Measurements from ENCODE around the gene CNTNAP1. TPM values are rescaled to one million over a fixed set of nuclear protein-coding genes. Genes with fewer than 3 reads are reported as not detected.
"Not testable (repeated sequence)": the region's sequence is repeated elsewhere in the genome, so short reads cannot be mapped to it uniquely, and the experiment has no call there.

Gene CNTNAP1
- polyA plus RNA-seq, 3 donors from 2014 or later, result 0.73 TPM; not detected in 2

DNA sequence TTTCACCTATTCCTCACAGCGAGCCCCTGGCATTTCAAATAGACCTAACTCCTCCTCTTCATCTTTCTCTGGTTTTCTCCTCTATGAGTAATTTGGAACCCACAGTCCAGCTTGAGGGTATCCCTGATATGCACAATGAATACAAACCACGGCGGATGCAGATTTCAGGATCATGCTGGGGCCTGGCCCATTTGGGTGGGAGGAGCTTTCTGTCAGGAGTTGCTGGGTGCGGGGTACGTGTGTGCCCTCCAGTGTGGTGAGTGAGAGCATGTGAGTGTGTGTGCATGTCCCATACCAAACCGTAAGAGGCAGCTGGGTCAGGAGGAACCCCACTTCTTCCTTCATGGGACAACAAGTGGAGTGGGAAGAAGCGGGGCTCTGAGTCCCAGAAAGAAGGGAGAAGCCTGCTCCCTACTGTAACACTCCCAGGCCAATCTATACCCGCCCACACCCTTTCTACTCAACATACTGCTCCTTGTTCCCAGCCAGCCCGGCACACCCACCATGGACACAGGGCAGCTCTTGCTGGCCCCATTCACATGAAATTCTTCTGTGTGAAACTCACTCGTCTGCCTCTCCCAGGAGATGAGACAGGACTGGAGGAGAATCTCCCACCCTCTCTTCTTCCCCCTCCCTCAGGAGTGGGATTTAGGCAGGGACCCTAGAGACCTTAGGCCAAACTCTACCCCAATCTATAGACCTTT lies 18.4 kb downstream of the CNTNAP1 start:
- H3K27ac Mint-ChIP-seq, result peak overlapping the region in 1 of 6 donors; percentile 37
- no peak overlapping the region for H3K4me3 Mint-ChIP-seq
- no peaks in the 10 kb centered on the region for H3K9me3 Mint-ChIP-seq
- DNase-seq, result no peak
- H3K36me3 Mint-ChIP-seq, result peaks cover 21 to 62% (median 28%) of the 10 kb centered on the region in 3 donors
- no peaks in the 10 kb centered on the region for H3K27me3 Mint-ChIP-seq (ENCODE audit: low read depth in 3 of 3)
- H3K4me1 Mint-ChIP-seq, result no peaks in the 10 kb centered on the region

DNA sequence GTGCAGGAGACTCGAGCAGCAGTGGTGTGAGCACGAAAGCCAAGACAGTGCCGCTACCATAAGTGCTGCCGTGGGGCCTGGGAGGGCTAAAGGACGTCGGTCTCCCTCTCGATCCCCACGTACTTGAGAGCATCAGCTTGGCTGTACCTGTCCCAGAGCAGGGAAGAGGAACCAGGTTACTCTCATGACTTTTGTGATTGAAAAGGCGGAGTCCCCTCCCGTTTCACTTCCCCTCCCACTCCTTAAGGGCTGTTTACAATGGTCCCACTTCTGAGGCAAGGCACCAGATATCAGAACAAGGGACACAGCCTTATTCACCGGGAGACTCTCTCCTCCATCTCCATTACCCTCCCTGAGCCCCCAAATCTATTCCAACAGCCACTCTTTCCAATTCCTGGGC lies 20.1 kb downstream of the CNTNAP1 start:
- Mint-ChIP-seq H3K27ac (no peak overlapping the region), H3K4me1 (peaks cover 12 to 17% of the 10 kb centered on the region in 2 donors), H3K27me3 (ENCODE audit: low read depth in 3 of 3) (peaks cover 0 to 1% (median 0%) of the 10 kb centered on the region in 3 donors), H3K9me3 (no peaks in the 10 kb centered on the region), H3K4me3 (no peak overlapping the region), H3K36me3 (peaks cover 27 to 67% (median 35%) of the 10 kb centered on the region in 3 donors)
- no peak for DNase-seq

DNA sequence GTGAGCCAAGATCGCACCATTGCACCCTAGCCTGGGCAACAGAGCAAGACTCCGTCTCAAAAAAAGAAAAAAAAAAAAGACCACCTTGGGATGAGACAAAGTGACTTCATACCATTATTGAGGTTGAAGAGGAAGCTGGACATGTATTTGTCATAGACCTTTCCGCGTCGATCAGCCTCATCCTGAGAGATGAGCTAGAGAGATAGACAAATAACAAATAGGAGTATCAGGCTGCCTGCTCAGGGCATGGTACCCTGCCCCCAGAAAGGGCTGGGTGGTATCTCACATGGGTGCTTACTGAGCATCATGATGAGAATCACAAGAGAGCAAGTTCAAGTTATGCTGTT lies 22.1 kb downstream of the CNTNAP1 start:
- peaks cover 25 to 31% of the 10 kb centered on the region in 2 donors for H3K4me1 Mint-ChIP-seq

DNA sequence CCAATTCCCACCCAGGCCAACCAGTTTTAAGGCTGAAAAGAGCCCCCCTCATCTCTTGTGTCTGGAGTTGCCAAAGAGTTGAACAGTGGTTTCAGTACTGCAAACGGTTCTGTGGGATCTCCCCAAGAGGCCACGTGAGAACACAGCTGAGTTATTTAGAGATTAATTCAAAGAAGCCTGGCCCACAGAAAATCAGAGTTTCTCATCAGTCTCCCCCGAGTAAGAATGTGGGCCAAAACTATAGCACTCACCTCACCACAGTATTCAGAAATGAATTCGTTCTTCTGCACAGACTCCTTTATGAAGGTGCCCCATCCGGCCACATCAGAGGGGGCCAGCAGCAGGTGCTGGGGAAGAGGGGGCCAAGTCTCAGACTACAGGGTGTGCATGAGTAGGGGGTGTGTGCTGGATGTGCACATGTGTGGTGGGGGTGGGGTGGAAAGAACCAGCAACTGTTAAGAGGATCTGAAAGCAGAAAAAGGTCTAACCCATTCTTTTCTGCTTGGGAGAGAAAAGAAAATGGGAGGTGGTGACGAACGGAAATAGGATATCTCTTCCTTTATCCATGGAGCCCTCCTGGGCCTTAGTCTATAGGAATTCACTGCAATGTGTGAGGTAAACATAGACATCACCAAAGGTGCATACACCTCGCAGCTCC lies 22.6 kb downstream of the CNTNAP1 start:
- Mint-ChIP-seq H3K9me3 (no peaks in the 10 kb centered on the region), H3K4me1 (peaks cover 25 to 32% of the 10 kb centered on the region in 2 donors), H3K27ac (no peak overlapping the region), H3K36me3 (peaks cover 49 to 81% (median 50%) of the 10 kb centered on the region in 3 donors), H3K4me3 (no peak overlapping the region), H3K27me3 (ENCODE audit: low read depth in 3 of 3) (peaks cover 0 to 1% (median 0%) of the 10 kb centered on the region in 3 donors)
- DNase-seq, result no peak

More for the DNA sequence above, 22.1 kb downstream of the CNTNAP1 start:
- H3K4me3 Mint-ChIP-seq, result no peak overlapping the region
- no peak overlapping the region for H3K27ac Mint-ChIP-seq
- peaks cover 44 to 76% (median 48%) of the 10 kb centered on the region in 3 donors for H3K36me3 Mint-ChIP-seq
- peaks cover 0 to 1% (median 0%) of the 10 kb centered on the region in 3 donors for H3K27me3 Mint-ChIP-seq (ENCODE audit: low read depth in 3 of 3)
- no peaks in the 10 kb centered on the region for H3K9me3 Mint-ChIP-seq
- no peak for DNase-seq

DNA sequence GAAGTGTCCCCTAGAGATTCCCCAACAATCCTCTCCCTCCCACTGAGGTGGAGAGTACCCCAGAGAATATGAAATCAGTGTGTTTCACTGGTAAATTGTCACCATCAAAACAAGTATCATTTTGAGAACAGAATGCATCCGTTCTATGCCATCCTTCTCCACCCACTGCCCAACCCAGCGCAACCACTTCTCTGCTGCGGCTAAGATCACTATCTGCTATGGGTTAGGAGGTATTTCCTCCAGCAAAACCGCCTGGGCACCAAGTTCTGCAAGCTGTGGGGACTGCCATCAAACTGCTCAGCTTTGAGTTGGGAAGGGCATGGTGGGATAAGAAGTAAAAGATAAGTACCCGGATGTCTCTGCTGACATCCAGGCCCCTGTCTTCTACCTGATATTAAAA lies 24.4 kb downstream of the CNTNAP1 start:
- peaks cover 25 to 32% of the 10 kb centered on the region in 2 donors for H3K4me1 Mint-ChIP-seq
- H3K36me3 Mint-ChIP-seq, result peaks cover 61 to 80% (median 64%) of the 10 kb centered on the region in 3 donors
- H3K27ac Mint-ChIP-seq, result peak overlapping the region in 4 of 6 donors; percentile 2 to 58 (median 42)
- DNase-seq, result peak; percentile 35 to 51 (median 35)
- peaks cover 0 to 1% (median 0%) of the 10 kb centered on the region in 3 donors for H3K27me3 Mint-ChIP-seq (ENCODE audit: low read depth in 3 of 3)
- H3K4me3 Mint-ChIP-seq, result peak overlapping the region; percentile 13 to 60 (median 50)
- no peaks in the 10 kb centered on the region for H3K9me3 Mint-ChIP-seq

DNA sequence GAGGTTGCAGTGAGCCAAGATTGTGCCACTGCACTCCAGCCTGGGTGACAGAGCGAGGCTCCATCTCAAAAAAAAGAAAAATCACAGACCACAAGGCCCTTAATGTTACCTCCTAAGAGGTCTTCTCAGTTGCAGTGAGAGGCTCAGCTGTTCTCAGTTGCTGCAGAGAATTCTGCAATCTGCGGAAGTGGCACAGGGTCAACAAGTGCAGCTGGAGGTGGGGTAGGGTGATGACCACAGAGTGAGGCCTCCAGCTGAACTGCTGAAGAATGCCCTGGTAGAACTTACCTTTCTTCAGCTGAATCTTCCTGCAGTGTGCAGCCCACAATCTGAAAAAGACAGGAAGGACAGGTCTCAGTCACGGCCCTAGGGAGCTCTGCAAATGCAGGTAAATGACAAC lies 26.3 kb downstream of the CNTNAP1 start:
- no peak for DNase-seq
- Mint-ChIP-seq H3K36me3 (peaks cover 65 to 74% (median 65%) of the 10 kb centered on the region in 3 donors), H3K4me1 (peaks cover 25 to 32% of the 10 kb centered on the region in 2 donors), H3K27ac (no peak overlapping the region), H3K27me3 (ENCODE audit: low read depth in 3 of 3) (peaks cover 0 to 1% (median 1%) of the 10 kb centered on the region in 3 donors), H3K9me3 (no peaks in the 10 kb centered on the region), H3K4me3 (peak overlapping the region in 1 of 5 donors; percentile 6)

DNA sequence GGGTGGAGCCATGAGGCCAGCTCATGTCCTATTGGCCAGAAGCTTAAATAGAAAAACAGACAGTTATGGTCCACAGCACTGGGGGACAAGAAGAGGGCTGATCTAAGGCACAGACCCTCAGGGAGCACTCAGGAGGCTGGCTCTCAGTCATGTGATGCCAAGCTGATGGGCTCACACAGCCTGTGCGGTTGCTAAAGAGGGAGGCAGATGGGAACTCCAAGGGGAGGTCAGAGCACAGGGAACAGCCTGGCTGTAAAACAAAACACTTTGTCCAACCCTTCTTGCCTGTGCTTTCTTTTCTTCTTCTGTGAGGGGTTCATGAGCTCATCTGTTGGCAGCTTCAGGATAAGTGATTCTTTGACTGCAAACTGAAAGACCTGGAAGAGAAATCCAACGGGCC lies 27.2 kb downstream of the CNTNAP1 start:
- peaks cover 25 to 32% of the 10 kb centered on the region in 2 donors for H3K4me1 Mint-ChIP-seq

DNA sequence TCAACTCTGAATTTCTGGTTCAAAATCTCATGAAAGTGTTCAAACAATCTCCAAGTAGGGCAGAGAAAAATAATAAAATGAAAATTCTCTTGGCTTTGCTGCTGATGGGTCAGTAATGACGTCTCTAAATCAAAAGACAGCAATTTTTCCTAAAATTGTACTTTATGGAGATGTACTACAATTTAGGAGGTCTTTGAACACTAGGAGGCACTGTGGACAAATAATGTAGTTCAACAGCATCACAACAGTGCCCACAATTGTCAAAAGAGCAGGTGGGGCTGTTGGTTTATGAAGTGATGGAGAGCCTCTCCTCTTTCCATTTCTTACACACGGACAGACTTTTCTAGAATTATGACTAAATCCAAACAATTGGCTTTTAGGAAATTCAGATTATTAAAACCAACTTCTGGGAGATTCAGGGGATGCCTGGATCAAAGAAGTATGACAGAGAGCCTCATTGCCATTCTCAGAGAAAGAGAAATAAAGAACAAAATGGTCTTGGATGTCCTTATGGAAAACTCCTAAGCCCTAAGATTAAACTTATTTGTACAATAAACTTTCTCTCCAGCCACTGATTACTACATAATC lies 38.8 kb downstream of the CNTNAP1 start:
- H3K4me1 Mint-ChIP-seq, result peaks cover 0 to 6% of the 10 kb centered on the region in 2 donors
- peaks cover 35 to 55% (median 45%) of the 10 kb centered on the region in 3 donors for H3K36me3 Mint-ChIP-seq
- H3K27ac Mint-ChIP-seq, result peak overlapping the region in 3 of 6 donors; percentile 2 to 40 (median 17)
- peak; percentile 49 to 57 (median 50) for DNase-seq
- peaks cover 0 to 1% (median 0%) of the 10 kb centered on the region in 3 donors for H3K27me3 Mint-ChIP-seq (ENCODE audit: low read depth in 3 of 3)
- H3K4me3 Mint-ChIP-seq, result no peak overlapping the region
- no peaks in the 10 kb centered on the region for H3K9me3 Mint-ChIP-seq

More for the DNA sequence above, 27.2 kb downstream of the CNTNAP1 start:
- H3K27me3 Mint-ChIP-seq (ENCODE audit: low read depth in 3 of 3), result peaks cover 0 to 1% (median 1%) of the 10 kb centered on the region in 3 donors
- no peak overlapping the region for H3K27ac Mint-ChIP-seq
- peaks cover 64 to 74% (median 66%) of the 10 kb centered on the region in 3 donors for H3K36me3 Mint-ChIP-seq
- H3K9me3 Mint-ChIP-seq, result no peaks in the 10 kb centered on the region
- H3K4me3 Mint-ChIP-seq, result no peak overlapping the region
- no peak for DNase-seq

DNA sequence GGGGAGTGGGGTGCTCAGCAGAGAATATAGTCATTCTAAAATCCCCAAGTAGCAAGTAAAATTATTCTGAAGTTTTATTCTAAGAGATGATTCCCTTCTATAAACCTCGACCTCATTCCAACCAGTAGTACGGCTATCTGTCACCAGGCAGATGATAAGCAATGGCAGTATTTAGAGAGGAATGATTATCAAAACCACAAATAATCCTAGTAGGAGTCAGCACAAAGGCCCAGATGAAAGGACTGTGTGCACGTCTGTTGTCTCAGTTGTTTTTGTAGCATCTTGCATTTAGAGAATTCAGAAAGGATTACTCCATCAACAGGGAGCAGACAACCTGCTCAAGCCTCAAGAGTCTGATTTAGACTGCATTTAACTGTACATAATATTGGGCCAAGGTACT lies 41.3 kb downstream of the CNTNAP1 start:
- no peak for DNase-seq
- Mint-ChIP-seq H3K9me3 (no peaks in the 10 kb centered on the region), H3K36me3 (peaks cover 25 to 37% (median 31%) of the 10 kb centered on the region in 3 donors), H3K27me3 (ENCODE audit: low read depth in 3 of 3) (no peaks in the 10 kb centered on the region), H3K27ac (peak overlapping the region in 1 of 6 donors; percentile 13), H3K4me1 (peaks cover 0 to 6% of the 10 kb centered on the region in 2 donors), H3K4me3 (no peak overlapping the region)

DNA sequence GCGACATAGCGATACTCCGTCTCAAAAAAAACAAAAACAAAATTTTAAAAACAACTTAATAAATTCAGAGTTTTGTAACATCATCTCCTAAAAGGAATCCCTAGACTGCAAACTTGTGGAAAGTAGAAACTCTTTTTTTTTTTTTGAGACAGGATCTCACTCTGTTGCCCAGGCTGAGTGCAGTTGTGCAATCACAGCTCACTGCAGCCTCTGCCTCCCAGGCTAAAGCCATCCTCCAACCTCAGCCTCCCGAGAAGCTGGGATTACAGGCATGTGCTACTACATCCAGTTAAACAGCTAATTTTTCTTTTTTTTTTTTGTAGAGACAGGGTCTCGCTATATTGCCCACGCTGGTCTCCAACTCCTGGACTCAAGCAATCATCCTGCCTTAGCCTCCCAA lies 42.8 kb downstream of the CNTNAP1 start:
- Mint-ChIP-seq H3K4me1 (peaks cover 0 to 6% of the 10 kb centered on the region in 2 donors), H3K36me3 (peaks cover 22 to 30% (median 25%) of the 10 kb centered on the region in 3 donors), H3K9me3 (no peaks in the 10 kb centered on the region), H3K27me3 (ENCODE audit: low read depth in 3 of 3) (no peaks in the 10 kb centered on the region), H3K27ac (no peak overlapping the region), H3K4me3 (no peak overlapping the region)
- no peak for DNase-seq

DNA sequence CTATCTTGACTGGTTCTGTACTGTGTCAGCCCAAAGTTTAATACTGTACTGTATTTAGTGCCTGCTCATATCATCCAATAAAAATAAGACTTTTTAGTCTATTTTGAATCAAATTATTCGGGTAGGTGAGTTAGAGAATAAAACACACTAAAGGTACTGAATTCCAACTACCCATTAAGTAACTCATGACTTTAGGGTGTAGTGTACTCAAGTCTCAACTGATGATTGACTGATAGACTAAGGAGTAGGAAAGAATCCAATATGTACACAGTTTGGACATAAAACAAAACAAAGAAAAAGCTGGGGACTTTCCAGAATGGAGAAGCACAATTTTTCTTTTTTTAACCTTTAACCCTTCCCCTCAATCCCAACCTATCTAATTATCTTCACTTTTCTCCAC lies 58.4 kb downstream of the CNTNAP1 start:
- peaks cover 22 to 31% of the 10 kb centered on the region in 2 donors for H3K4me1 Mint-ChIP-seq
- no peak for DNase-seq
- no peaks in the 10 kb centered on the region for H3K9me3 Mint-ChIP-seq
- peaks cover 2 to 3% (median 2%) of the 10 kb centered on the region in 3 donors for H3K27me3 Mint-ChIP-seq (ENCODE audit: low read depth in 3 of 3)
- H3K27ac Mint-ChIP-seq, result no peak overlapping the region
- no peaks in the 10 kb centered on the region for H3K36me3 Mint-ChIP-seq
- no peak overlapping the region for H3K4me3 Mint-ChIP-seq

DNA sequence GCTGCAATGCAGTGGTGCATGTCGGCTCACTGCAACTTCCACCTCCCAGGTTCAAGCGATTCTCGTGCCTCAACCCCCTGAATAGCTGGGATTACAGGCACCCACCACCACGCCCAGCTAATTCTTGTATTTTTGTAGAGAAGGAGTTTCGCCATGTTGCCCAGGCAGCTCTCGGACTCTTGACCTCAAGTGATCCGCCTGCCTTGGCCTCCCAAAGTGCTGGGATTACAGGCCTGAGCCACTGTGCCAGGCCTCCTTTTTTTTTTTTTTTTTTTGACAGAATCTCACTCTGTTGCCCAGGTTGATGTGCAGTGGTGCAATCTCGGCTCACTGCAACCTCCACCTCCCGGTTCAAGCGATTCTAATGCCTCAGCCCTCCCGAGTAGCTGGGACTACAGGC lies 60.6 kb downstream of the CNTNAP1 start:
- not testable (repeated sequence) for H3K27ac Mint-ChIP-seq, H3K36me3 Mint-ChIP-seq, DNase-seq, H3K9me3 Mint-ChIP-seq
- Mint-ChIP-seq H3K4me1 (peaks cover 21 to 23% of the 10 kb centered on the region in 2 donors), H3K27me3 (ENCODE audit: low read depth in 3 of 3) (peaks cover 2 to 11% (median 2%) of the 10 kb centered on the region in 3 donors), H3K4me3 (peak overlapping the region in 4 of 5 donors; percentile 32 to 61 (median 45))

DNA sequence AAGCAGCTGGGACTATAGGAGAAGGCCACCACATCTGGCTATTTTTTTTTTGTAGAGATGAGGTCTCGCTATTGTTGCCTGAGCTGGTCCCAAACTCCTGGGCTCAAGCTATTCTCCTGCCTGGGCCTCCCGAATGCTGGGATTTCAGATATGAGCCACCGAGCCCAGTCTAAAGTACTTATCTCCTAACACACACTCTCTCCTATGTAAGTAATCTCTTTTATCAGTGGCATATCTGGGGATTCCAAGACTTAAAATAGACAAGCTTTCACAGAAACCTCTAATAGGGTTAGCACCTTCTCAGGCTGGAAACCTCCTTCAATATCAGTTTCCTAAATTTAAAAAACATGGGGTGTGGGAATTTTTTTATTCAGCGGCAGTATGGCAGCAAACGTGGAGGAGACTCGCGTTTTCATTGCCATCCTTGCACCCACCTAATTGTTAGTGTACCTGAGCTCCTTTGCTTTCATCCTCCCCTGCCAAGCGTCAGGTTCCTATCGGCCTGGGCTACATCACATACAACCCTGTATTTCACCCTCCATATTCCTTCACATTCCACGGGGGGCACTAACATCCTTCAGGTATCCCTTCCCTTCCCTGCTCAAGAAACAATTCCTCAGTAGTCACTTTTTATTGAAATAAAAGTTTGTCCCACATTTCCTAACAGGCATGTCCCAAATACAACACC lies 61.4 kb downstream of the CNTNAP1 start:
- Mint-ChIP-seq H3K4me3 (peak overlapping the region; percentile 91 to 98 (median 94)), H3K4me1 (peaks cover 21 to 23% of the 10 kb centered on the region in 2 donors), H3K27ac (peak overlapping the region; percentile 75 to 97 (median 90)), H3K27me3 (ENCODE audit: low read depth in 3 of 3) (peaks cover 2 to 14% (median 4%) of the 10 kb centered on the region in 3 donors), H3K9me3 (no peaks in the 10 kb centered on the region), H3K36me3 (no peaks in the 10 kb centered on the region)
- no peak for DNase-seq
